Smooth muscle cell (in vitro differentiated cells): ENCODE results near the gene RAF1. TPM values are rescaled to one million over a fixed set of nuclear protein-coding genes. Genes with fewer than 3 reads are reported as not detected.

Source experiments
- DNase-seq: peaks from one replicate; lab custom pipeline; 2025; ENCODE audit not compliant: unreplicated experiment; lab: John Stamatoyannopoulos, UW
- H2AFZ ChIP-seq: fragments of 200-600 bp; sonication (generic); 2 replicates; pipeline ENCODE4 v1.6.0; 2016; ENCODE audit warnings: antibody characterized with exemption, low read depth, mild to moderate bottlenecking
- H3F3A ChIP-seq: fragments of 200-600 bp; sonication (generic); 2 replicates; pipeline ENCODE4 v1.6.0; 2017; ENCODE audit warnings: antibody characterized with exemption, low read depth
- H3K27ac ChIP-seq: fragments of 200-600 bp; sonication (generic); 2 replicates; pipeline ENCODE4 v1.5.1; 2016; ENCODE audit warnings: low read depth, mild to moderate bottlenecking
- H3K27me3 ChIP-seq: fragments of 200-600 bp; sonication (generic); 2 replicates; pipeline ENCODE4 v1.6.1; 2016; ENCODE audit warnings: low read depth, mild to moderate bottlenecking
- H3K36me3 ChIP-seq: fragments of 200-600 bp; sonication (generic); 2 replicates; pipeline ENCODE4 v1.5.1; 2016; ENCODE audit warnings: low read depth
- H3K4me1 ChIP-seq: fragments of 200-600 bp; sonication (generic); 2 replicates; pipeline ENCODE4 v1.5.1; 2016; ENCODE audit warnings: low read depth
- H3K4me2 ChIP-seq: fragments of 200-600 bp; sonication (generic); 2 replicates; pipeline ENCODE4 v1.6.0; 2016; ENCODE audit warnings: mild to moderate bottlenecking
- H3K4me3 ChIP-seq: fragments of 200-600 bp; sonication (generic); 2 replicates; pipeline ENCODE4 v1.5.1; 2016; ENCODE audit warnings: mild to moderate bottlenecking
- H3K79me2 ChIP-seq: fragments of 200-600 bp; sonication (generic); 2 replicates; pipeline ENCODE4 v1.6.0; 2016; ENCODE audit warnings: low read depth, mild to moderate bottlenecking
- H3K9ac ChIP-seq: fragments of 200-600 bp; sonication (generic); 2 replicates; pipeline ENCODE4 v1.6.0; 2016; ENCODE audit warnings: low read depth
- H3K9me3 ChIP-seq: fragments of 200-600 bp; sonication (generic); replicated peaks from 2 replicates; pipeline ENCODE4 v1.5.1; 2016; ENCODE audit warnings: low read depth
- H4K20me1 ChIP-seq: fragments of 200-600 bp; sonication (generic); 2 replicates; pipeline ENCODE4 v1.6.0; 2016; ENCODE audit warnings: low read depth
- WGBS: methylation state at CpG from one replicate; pipeline ENCODE4 v1.1.7; 2016; ENCODE audit warnings: low lambda C conversion rate; 5-methylcytosine and 5-hydroxymethylcytosine counted together
- polyA plus RNA-seq: library from polyadenylated mRNA; unstranded; fragments of >200 nt; fragmentation: Nextera tagmentation; extraction: Ambion mirVana; gene quantifications from 2 replicates; pipeline ENCODE4 v1.2.1, GENCODE V29; 2016
- total RNA-seq: library from RNA; depleted of rRNA; stranded (reverse); fragments of >200 nt; gene quantifications from 2 replicates; pipeline ENCODE4 v1.2.3, GENCODE V29; 2014
- TF ChIP-seq, protein P1 (sequence below): fragments of 200-600 bp; sonication (generic); IDR thresholded peaks from 2 replicates; pipeline ENCODE4 v1.5.1; 2017; ENCODE audit warnings: borderline replicate concordance, mild to moderate bottlenecking, antibody characterized with exemption; ENCODE audit not compliant: insufficient read depth, poor library complexity, severe bottlenecking

Gene RAF1
- total and polyA plus RNA-seq, 2 experiments from 2014 or later: 48.4 to 75.4 TPM

- peaks cover 61% of the 10 kb centered on the region for H3K79me2 ChIP-seq
- H3K9ac ChIP-seq: peak overlapping the region; percentile 82
- H3K36me3 ChIP-seq: no peaks in the 10 kb centered on the region
- H3K9me3 ChIP-seq: no peaks in the 10 kb centered on the region
- 30% methylated on average over 4 of the region's 4 CpGs for WGBS
- H3K4me2 ChIP-seq: peak overlapping the region; percentile 94
- TF ChIP-seq, protein P1, sequence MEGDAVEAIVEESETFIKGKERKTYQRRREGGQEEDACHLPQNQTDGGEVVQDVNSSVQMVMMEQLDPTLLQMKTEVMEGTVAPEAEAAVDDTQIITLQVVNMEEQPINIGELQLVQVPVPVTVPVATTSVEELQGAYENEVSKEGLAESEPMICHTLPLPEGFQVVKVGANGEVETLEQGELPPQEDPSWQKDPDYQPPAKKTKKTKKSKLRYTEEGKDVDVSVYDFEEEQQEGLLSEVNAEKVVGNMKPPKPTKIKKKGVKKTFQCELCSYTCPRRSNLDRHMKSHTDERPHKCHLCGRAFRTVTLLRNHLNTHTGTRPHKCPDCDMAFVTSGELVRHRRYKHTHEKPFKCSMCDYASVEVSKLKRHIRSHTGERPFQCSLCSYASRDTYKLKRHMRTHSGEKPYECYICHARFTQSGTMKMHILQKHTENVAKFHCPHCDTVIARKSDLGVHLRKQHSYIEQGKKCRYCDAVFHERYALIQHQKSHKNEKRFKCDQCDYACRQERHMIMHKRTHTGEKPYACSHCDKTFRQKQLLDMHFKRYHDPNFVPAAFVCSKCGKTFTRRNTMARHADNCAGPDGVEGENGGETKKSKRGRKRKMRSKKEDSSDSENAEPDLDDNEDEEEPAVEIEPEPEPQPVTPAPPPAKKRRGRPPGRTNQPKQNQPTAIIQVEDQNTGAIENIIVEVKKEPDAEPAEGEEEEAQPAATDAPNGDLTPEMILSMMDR: no peak
- peak overlapping the region; percentile 87 for H3K27ac ChIP-seq
- H3K4me3 ChIP-seq: peak overlapping the region; percentile 84
- peaks cover 28% of the 10 kb centered on the region for H3K4me1 ChIP-seq
- H4K20me1 ChIP-seq: peaks cover 61% of the 10 kb centered on the region
- H3K27me3 ChIP-seq: no peaks in the 10 kb centered on the region
- H3F3A ChIP-seq: no peaks in the 10 kb centered on the region
- H2AFZ ChIP-seq: no peak overlapping the region
- no peak for DNase-seq
These were observed 105.2 kb downstream of the RAF1 start for GRCh38 chr3:12558706-12559105.

DNA sequence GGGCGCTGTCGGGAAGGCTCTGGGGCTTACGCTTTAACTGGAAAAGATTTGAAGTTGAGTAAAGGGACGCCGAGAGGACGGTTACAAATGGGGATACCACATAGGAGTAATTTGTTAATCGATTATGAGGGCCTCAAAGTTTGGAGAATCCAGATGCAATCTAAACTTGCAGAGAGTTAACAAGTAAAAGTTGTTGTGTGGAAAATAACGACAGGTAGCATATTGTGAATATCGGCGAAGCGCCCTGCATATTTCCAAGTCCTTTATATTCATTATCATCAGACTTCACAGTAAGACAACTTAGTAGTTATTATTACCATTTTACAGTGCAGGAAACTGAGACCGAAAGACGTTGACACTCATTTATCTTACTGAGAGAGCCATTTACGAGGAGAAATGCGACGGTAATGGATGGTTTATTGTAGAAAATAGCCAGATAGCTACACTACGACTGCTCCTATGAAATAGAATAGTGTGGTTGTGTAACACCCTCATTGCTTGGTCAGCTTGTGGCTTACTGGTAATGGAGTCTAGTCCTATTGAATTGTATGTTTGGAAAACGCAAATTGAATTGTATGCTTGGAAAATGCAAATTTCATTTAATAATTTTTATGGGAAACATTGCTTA is 106.3 kb downstream of the RAF1 start:
- DNase-seq: no peak
- Histone ChIP-seq H3K27ac (peak overlapping the region; percentile 87), H3F3A (no peaks in the 10 kb centered on the region), H3K9me3 (no peaks in the 10 kb centered on the region), H2AFZ (peak overlapping the region; percentile 99), H3K4me2 (peak overlapping the region; percentile 94), H3K79me2 (peaks cover 50% of the 10 kb centered on the region), H3K4me1 (peaks cover 21% of the 10 kb centered on the region), H3K27me3 (no peaks in the 10 kb centered on the region), H4K20me1 (peaks cover 50% of the 10 kb centered on the region), H3K9ac (peak overlapping the region; percentile 82), H3K36me3 (no peaks in the 10 kb centered on the region), H3K4me3 (peak overlapping the region; percentile 84)
- 1% methylated on average over 18 of the region's 18 CpGs for WGBS
- TF ChIP-seq, protein P1: no peak

- H3F3A ChIP-seq: no peaks in the 10 kb centered on the region
- peak within 1 kb of the TSS; percentile 99 for H2AFZ ChIP-seq
- peaks cover 43% of the 10 kb centered on the region for H3K79me2 ChIP-seq
- H3K4me3 ChIP-seq: peak within 1 kb of the TSS; percentile 84
- peaks cover 21% of the 10 kb centered on the region for H3K4me1 ChIP-seq
- no peaks in the 10 kb centered on the region for H3K27me3 ChIP-seq
- H3K9ac ChIP-seq: peak within 1 kb of the TSS; percentile 82
- WGBS: 1% methylated on average over 71 of the region's 77 CpGs
- TF ChIP-seq, protein P1: no peak
- H3K4me2 ChIP-seq: peak within 1 kb of the TSS; percentile 94
- H3K36me3 ChIP-seq: no peaks in the 10 kb centered on the region
- peak; percentile 64 for DNase-seq
- H4K20me1 ChIP-seq: peaks cover 43% of the 10 kb centered on the region
- H3K27ac ChIP-seq: peak within 1 kb of the TSS; percentile 87
- H3K9me3 ChIP-seq: no peaks in the 10 kb centered on the region
These were observed 107.0 kb downstream of the RAF1 start, which contains the start of gene MKRN2 for GRCh38 chr3:12556690-12557472. MKRN2 (plus strand) TSS chr3:12557087; CDS start chr3:12557151, 64 bp downstream.
